Astrocyte (in vitro differentiated cells and primary cell): ENCODE results near the gene BRMS1. TPM values are rescaled to one million over a fixed set of nuclear protein-coding genes. Genes with fewer than 3 reads are reported as not detected.

Experiments used
- DNase-seq: peaks from one replicate; pipeline ENCODE4 v3.0.0-alpha.2; 2010; ENCODE audit warnings: low read depth
- FAIRE-seq: peaks from 2 replicates; lab custom pipeline; 2011; peaks lifted over from hg19 to GRCh38; lab: Jason Lieb, UNC
- H2AFZ ChIP-seq: 2 replicates; pipeline ENCODE4 v1.6.0; 2012; ENCODE audit warnings: low read depth, low read length, inconsistent platforms
- H3K27ac ChIP-seq: 2 replicates; pipeline ENCODE4 v1.5.1; 2011; ENCODE audit warnings: low read depth, low read length, inconsistent platforms
- H3K27me3 ChIP-seq: 2 replicates; pipeline ENCODE4 v1.6.0; 2011; ENCODE audit warnings: low read length, inconsistent platforms; ENCODE audit not compliant: insufficient read depth
- H3K36me3 ChIP-seq: 2 replicates; pipeline ENCODE4 v1.5.1; 2011; ENCODE audit warnings: low read length, inconsistent platforms; ENCODE audit not compliant: insufficient read depth
- H3K4me1 ChIP-seq: 2 replicates; pipeline ENCODE4 v1.5.1; 2011; ENCODE audit warnings: low read length, inconsistent platforms; ENCODE audit not compliant: insufficient read depth
- H3K4me2 ChIP-seq: 2 replicates; pipeline ENCODE4 v1.6.0; 2012; ENCODE audit warnings: low read length, inconsistent platforms
- H3K4me3 ChIP-seq: 2 replicates; pipeline ENCODE4 v1.5.1; 2011; ENCODE audit warnings: low read depth, mild to moderate bottlenecking, low read length, inconsistent platforms; ENCODE audit not compliant: insufficient read depth
- H3K79me2 ChIP-seq: 2 replicates; pipeline ENCODE4 v1.6.0; 2012; ENCODE audit warnings: mild to moderate bottlenecking, low read length, inconsistent platforms; ENCODE audit not compliant: insufficient read depth
- H3K9ac ChIP-seq: 2 replicates; pipeline ENCODE4 v1.6.0; 2012; ENCODE audit warnings: mild to moderate bottlenecking, low read length, inconsistent platforms
- H3K9me3 ChIP-seq: 2 replicates; pipeline ENCODE4 v1.5.1; 2012; ENCODE audit warnings: low read depth, mild to moderate bottlenecking, low read length, inconsistent platforms; ENCODE audit not compliant: insufficient read depth
- H4K20me1 ChIP-seq: 2 replicates; pipeline ENCODE4 v1.6.0; 2012; ENCODE audit warnings: low read length, inconsistent platforms; ENCODE audit not compliant: insufficient read depth
- H3K27ac Mint-ChIP-seq: one replicate; pipeline ENCODE4 v1.8.0; 2021; ENCODE audit warnings: mild to moderate bottlenecking, mixed read lengths; ENCODE audit not compliant: unreplicated experiment
- H3K27me3 Mint-ChIP-seq: one replicate; pipeline ENCODE4 v1.8.0; 2021; ENCODE audit warnings: low read depth, mixed read lengths; ENCODE audit not compliant: unreplicated experiment
- H3K36me3 Mint-ChIP-seq: one replicate; pipeline ENCODE4 v1.8.0; 2021; ENCODE audit warnings: low read depth, mixed read lengths; ENCODE audit not compliant: unreplicated experiment
- H3K4me1 Mint-ChIP-seq: one replicate; pipeline ENCODE4 v1.8.0; 2021; ENCODE audit warnings: low read depth, mixed read lengths; ENCODE audit not compliant: unreplicated experiment
- H3K4me3 Mint-ChIP-seq: one replicate; pipeline ENCODE4 v1.8.0; 2021; ENCODE audit warnings: mild to moderate bottlenecking, moderate library complexity, mixed read lengths; ENCODE audit not compliant: unreplicated experiment
- H3K9me3 Mint-ChIP-seq: one replicate; pipeline ENCODE4 v1.8.0; 2021; ENCODE audit warnings: mild to moderate bottlenecking, mixed read lengths; ENCODE audit not compliant: unreplicated experiment
- CTCF ChIP-seq: IDR thresholded peaks from 2 replicates; pipeline ENCODE4 v1.5.1; 2011; ENCODE audit warnings: low read depth, mild to moderate bottlenecking, inconsistent platforms, low read length, moderate library complexity; ENCODE audit not compliant: insufficient read depth
- EZH2 ChIP-seq: IDR thresholded peaks from 2 replicates; pipeline ENCODE4 v1.6.1; 2012; ENCODE audit warnings: mild to moderate bottlenecking, low read length, inconsistent platforms; ENCODE audit not compliant: insufficient read depth
- total RNA-seq: library from RNA; stranded (reverse); gene quantifications from 2 replicates; pipeline ENCODE4 v1.2.1, GENCODE V29; 2021

BRMS1 gene
- total RNA-seq, 1 donor from 2014 or later, result 47.8 TPM

- no peak for DNase-seq
Observed at GRCh38 chr11:66334605-66335442, 10.1 kb downstream of the BRMS1 start.

GRCh38 chr11:66333896-66334604 is 10.9 kb downstream of the BRMS1 start:
- Mint-ChIP-seq H3K27ac (no peak overlapping the region), H3K9me3 (peaks cover 2% of the 10 kb centered on the region), H3K4me3 (no peak overlapping the region), H3K27me3 (no peaks in the 10 kb centered on the region), H3K4me1 (peaks cover 28% of the 10 kb centered on the region), H3K36me3 (peaks cover 6% of the 10 kb centered on the region)
- TF ChIP-seq CTCF (no peak), EZH2 (no peak)
- Histone ChIP-seq H3K79me2 (peaks cover 27% of the 10 kb centered on the region), H3K4me1 (peaks cover 47% of the 10 kb centered on the region), H3K27ac (no peak overlapping the region), H3K36me3 (peaks cover 3% of the 10 kb centered on the region), H3K9me3 (no peaks in the 10 kb centered on the region), H3K27me3 (no peaks in the 10 kb centered on the region), H3K4me3 (no peak overlapping the region), H2AFZ (no peak overlapping the region), H4K20me1 (peaks cover 50% of the 10 kb centered on the region), H3K9ac (peak overlapping the region; percentile 95), H3K4me2 (peak overlapping the region; percentile 99)
- DNase-seq (no peak), FAIRE-seq (no peak)

More at GRCh38 chr11:66334605-66335442, 10.1 kb downstream of the BRMS1 start:
- peaks cover 47% of the 10 kb centered on the region for H3K4me1 ChIP-seq
- H3K4me2 ChIP-seq, result peak overlapping the region; percentile 99
- TF ChIP-seq CTCF (no peak), EZH2 (no peak)
- peaks cover 50% of the 10 kb centered on the region for H4K20me1 ChIP-seq
- H3K9me3 Mint-ChIP-seq, result peaks cover 2% of the 10 kb centered on the region
- H3K36me3 Mint-ChIP-seq, result peaks cover 9% of the 10 kb centered on the region
- H3K9ac ChIP-seq, result peak overlapping the region; percentile 95
- peaks cover 31% of the 10 kb centered on the region for H3K4me1 Mint-ChIP-seq
- H3K27ac Mint-ChIP-seq, result no peak overlapping the region
- no peaks in the 10 kb centered on the region for H3K27me3 Mint-ChIP-seq
- H3K79me2 ChIP-seq, result peaks cover 27% of the 10 kb centered on the region
- peaks cover 3% of the 10 kb centered on the region for H3K36me3 ChIP-seq
- no peak overlapping the region for H2AFZ ChIP-seq
- peak overlapping the region; percentile 74 for H3K4me3 ChIP-seq
- peak overlapping the region; percentile 76 for H3K4me3 Mint-ChIP-seq
- no peaks in the 10 kb centered on the region for H3K27me3 ChIP-seq
- no peak for FAIRE-seq
- H3K27ac ChIP-seq, result peak overlapping the region; percentile 96
- no peaks in the 10 kb centered on the region for H3K9me3 ChIP-seq
